IMR-90 (cell line): ENCODE results near the gene NACC2. TPM values are rescaled to one million over a fixed set of nuclear protein-coding genes. Genes with fewer than 3 reads are reported as not detected.

Experiments used
- ATAC-seq: fragments of 200-7000 bp; cut with Tn5 transposase; 2 replicates; pipeline ENCODE4 v1.9.1; 2020; ENCODE audit warnings: low read depth, mild to moderate bottlenecking, moderate library complexity
- BruUV-seq: library from RNA; stranded (reverse); fragments of 400-500 nt; replicated peaks from 2 replicates; lab custom pipeline; 2021; lab: Mats Ljungman, UMichigan
- CTCF ChIA-PET: fragments of 300-600 bp; formaldehyde crosslinking; extraction: SDS; loops from one replicate; lab custom pipeline; 2021; ENCODE audit warnings: antibody characterized with exemption; lab: Yijun Ruan, JAX
- POLR2A ChIA-PET: fragments of 300-600 bp; sonication (Branson Sonifier 250); formaldehyde crosslinking; loops from one replicate; lab custom pipeline; 2022; ENCODE audit warnings: antibody characterized with exemption; ENCODE audit not compliant: unreplicated experiment; lab: Charles Lee
- DNase-seq: peaks from one replicate; pipeline ENCODE4 v3.0.0; 2013
- H2AFZ ChIP-seq: replicated peaks from 2 replicates; pipeline ENCODE3; 2013; ENCODE audit warnings: low read length, mild to moderate bottlenecking; ENCODE audit not compliant: poor library complexity
- H2AK5ac ChIP-seq: 2 replicates; pipeline ENCODE4 v1.6.1; 2013; ENCODE audit warnings: low read depth, low read length, inconsistent platforms
- H2AK9ac ChIP-seq: replicated peaks from 2 replicates; pipeline ENCODE3; 2013; ENCODE audit warnings: mild to moderate bottlenecking, low read depth, low read length, moderate library complexity; ENCODE audit not compliant: poor library complexity
- H2BK120ac ChIP-seq: 2 replicates; pipeline ENCODE4 v1.6.1; 2013; ENCODE audit warnings: low read depth, low read length, inconsistent platforms
- H2BK15ac ChIP-seq: 3 replicates; pipeline ENCODE4 v1.6.1; 2013; ENCODE audit warnings: low read depth, low read length, inconsistent platforms
- H2BK20ac ChIP-seq: 2 replicates; pipeline ENCODE4 v1.6.1; 2013; ENCODE audit warnings: low read depth, mild to moderate bottlenecking, inconsistent platforms, low read length, moderate library complexity
- H2BK5ac ChIP-seq: 2 replicates; pipeline ENCODE4 v1.6.1; 2013; ENCODE audit warnings: mild to moderate bottlenecking, low read depth, low read length, inconsistent platforms; ENCODE audit not compliant: poor library complexity, severe bottlenecking
- H3K14ac ChIP-seq: replicated peaks from 2 replicates; pipeline ENCODE4 v1.6.1; 2013; ENCODE audit warnings: low read depth, low read length, inconsistent platforms
- H3K18ac ChIP-seq: 2 replicates; pipeline ENCODE4 v1.6.1; 2013; ENCODE audit warnings: low read depth, low read length, control low read depth
- H3K23ac ChIP-seq: 2 replicates; pipeline ENCODE4 v1.6.1; 2013; ENCODE audit warnings: low read depth, low read length, inconsistent platforms
- H3K27ac ChIP-seq: 2 replicates; pipeline ENCODE4 v1.5.1; 2013; ENCODE audit warnings: mild to moderate bottlenecking, control low read depth, low read length; ENCODE audit not compliant: insufficient read depth
- H3K27me3 ChIP-seq: 2 replicates; pipeline ENCODE4 v1.6.1; 2013; ENCODE audit warnings: low read length; ENCODE audit not compliant: control insufficient read depth, insufficient read depth
- H3K36me3 ChIP-seq: 2 replicates; pipeline ENCODE4 v1.6.1; 2013; ENCODE audit warnings: low read length, mixed read lengths; ENCODE audit not compliant: control insufficient read depth, insufficient read depth
- H3K4ac ChIP-seq: 2 replicates; pipeline ENCODE4 v1.6.1; 2013; ENCODE audit warnings: low read depth, low read length, inconsistent platforms
- H3K4me1 ChIP-seq: 2 replicates; pipeline ENCODE4 v1.6.1; 2013; ENCODE audit warnings: low read length, mixed read lengths; ENCODE audit not compliant: control insufficient read depth, insufficient read depth
- H3K4me2 ChIP-seq: 2 replicates; pipeline ENCODE4 v1.6.1; 2013; ENCODE audit warnings: low read depth, mild to moderate bottlenecking, control low read depth, low read length, moderate library complexity
- H3K4me3 ChIP-seq: 2 replicates; pipeline ENCODE4 v1.5.1; 2013; ENCODE audit warnings: low read depth, mild to moderate bottlenecking, control low read depth, low read length, moderate library complexity; ENCODE audit not compliant: insufficient read depth
- H3K56ac ChIP-seq: 2 replicates; pipeline ENCODE4 v1.6.1; 2013; ENCODE audit warnings: low read length, inconsistent platforms; ENCODE audit not compliant: insufficient read depth; ENCODE audit errors: extremely low read depth
- H3K79me1 ChIP-seq, 2 experiments: 2 replicates each; pipeline ENCODE4 v1.6.1; 2013; ENCODE audit warnings: low read length in 2 of 2, inconsistent platforms in 1 of 2, low read depth in 1 of 2
- H3K9ac ChIP-seq: 2 replicates; pipeline ENCODE4 v1.6.1; 2013; ENCODE audit warnings: low read depth, low read length, control low read depth
- H3K9me1 ChIP-seq: 2 replicates; pipeline ENCODE4 v1.6.1; 2013; ENCODE audit warnings: low read length, inconsistent platforms; ENCODE audit not compliant: insufficient read depth
- H3K9me3 ChIP-seq: 2 replicates; pipeline ENCODE4 v1.6.1; 2013; ENCODE audit warnings: low read length; ENCODE audit not compliant: control insufficient read depth, insufficient read depth
- H4K20me1 ChIP-seq: 2 replicates; pipeline ENCODE4 v1.6.1; 2013; ENCODE audit warnings: low read length, inconsistent platforms; ENCODE audit not compliant: insufficient read depth
- H4K5ac ChIP-seq: 2 replicates; pipeline ENCODE4 v1.6.1; 2013; ENCODE audit warnings: mild to moderate bottlenecking, low read depth, low read length, control low read depth
- H4K8ac ChIP-seq, 2 experiments: 2 replicates each; pipeline ENCODE4 v1.6.1; 2013; ENCODE audit warnings: low read depth in 2 of 2, low read length in 2 of 2, control low read depth in 1 of 2, inconsistent platforms in 1 of 2
- H4K91ac ChIP-seq: 2 replicates; pipeline ENCODE4 v1.6.1; 2013; ENCODE audit warnings: low read depth, low read length, inconsistent platforms; ENCODE audit not compliant: insufficient read depth
- BHLHE40 ChIP-seq: fragments of 150-350 bp; IDR thresholded peaks from 2 replicates; pipeline ENCODE4 v1.6.1; 2016; ENCODE audit warnings: mild to moderate bottlenecking, low read depth, low read length
- CEBPB ChIP-seq: IDR thresholded peaks from 2 replicates; pipeline ENCODE4 v1.6.1; 2012; ENCODE audit warnings: low read depth, low read length, improper control_type of control experiment
- CHD1 ChIP-seq: IDR thresholded peaks from 2 replicates; pipeline ENCODE4 v1.6.1; 2012; ENCODE audit warnings: low read depth, low read length, improper control_type of control experiment
- CTCF ChIP-seq: conservative IDR thresholded peaks from 2 replicates; pipeline ENCODE4 v1.5.1; 2012; ENCODE audit warnings: mild to moderate bottlenecking, low read depth, low read length, improper control_type of control experiment
- ELK1 ChIP-seq: fragments of 150-350 bp; IDR thresholded peaks from 2 replicates; pipeline ENCODE4 v1.6.1; 2016; ENCODE audit warnings: low read depth, mild to moderate bottlenecking, low read length, moderate library complexity, borderline replicate concordance
- FOS ChIP-seq: fragments of 150-350 bp; IDR thresholded peaks from 2 replicates; pipeline ENCODE4 v1.6.1; 2016; ENCODE audit warnings: low read depth, low read length
- MAFK ChIP-seq: IDR thresholded peaks from 2 replicates; pipeline ENCODE4 v1.6.1; 2012; ENCODE audit warnings: low read depth, low read length, improper control_type of control experiment
- MAZ ChIP-seq: IDR thresholded peaks from 2 replicates; pipeline ENCODE4 v1.6.1; 2012; ENCODE audit warnings: low read depth, mild to moderate bottlenecking, low read length, improper control_type of control experiment, moderate library complexity, borderline replicate concordance
- NFE2L2 ChIP-seq: fragments of 150-350 bp; IDR thresholded peaks from 2 replicates; pipeline ENCODE4 v1.6.1; 2016; ENCODE audit warnings: low read depth, mild to moderate bottlenecking, low read length
- POLR2A ChIP-seq: IDR thresholded peaks from 2 replicates; pipeline ENCODE4 v1.6.1; 2012; ENCODE audit warnings: mild to moderate bottlenecking, low read depth, low read length
- RAD21 ChIP-seq: IDR thresholded peaks from 2 replicates; pipeline ENCODE4 v1.6.1; 2012; ENCODE audit warnings: low read length, improper control_type of control experiment
- RCOR1 ChIP-seq: IDR thresholded peaks from 2 replicates; pipeline ENCODE4 v1.6.1; 2012; ENCODE audit warnings: mild to moderate bottlenecking, low read length, improper control_type of control experiment; ENCODE audit not compliant: insufficient replicate concordance
- RFX5 ChIP-seq: IDR thresholded peaks from 2 replicates; pipeline ENCODE4 v1.8.0; 2012; ENCODE audit warnings: low read depth, mild to moderate bottlenecking, low read length, moderate library complexity
- SMC3 ChIP-seq: fragments of 150-350 bp; IDR thresholded peaks from 2 replicates; pipeline ENCODE4 v1.6.1; 2016; ENCODE audit warnings: low read depth, mild to moderate bottlenecking, antibody characterized with exemption, low read length, moderate library complexity
- USF2 ChIP-seq: fragments of 150-350 bp; IDR thresholded peaks from 2 replicates; pipeline ENCODE4 v1.6.1; 2017; ENCODE audit warnings: mild to moderate bottlenecking, antibody characterized with exemption, low read length, low read depth
- WGBS, 2 experiments: methylation state at CpG; one replicate each; pipeline versions ENCODE4 v1.1.5 to v1.1.7; 2013; ENCODE audit warnings: missing lambda C conversion rate in 2 of 2; ENCODE audit not compliant: insufficient read length in 1 of 2; ENCODE audit errors: extremely low coverage in 2 of 2; 5-methylcytosine and 5-hydroxymethylcytosine counted together
- dilution Hi-C: fragments of 300-500 bp; cut with HindIII; formaldehyde crosslinking; loops from one replicate; pipeline ENCODE4 v1.14.3; 2018; ENCODE audit warnings: low sequenced_read_pairs; ENCODE audit not compliant: unreplicated experiment
- in situ Hi-C: fragments of 300-500 bp; cut with MboI; formaldehyde crosslinking; loops from 3 replicates; pipeline ENCODE4 v1.14.3; 2019; ENCODE audit warnings: low sequenced_read_pairs, inconsistent platforms, mixed read lengths
- intact Hi-C: fragments of 100-400 bp; cut with micrococcal nuclease; formaldehyde crosslinking; loops from 2 replicates; pipeline ENCODE4 v1.10.0; 2022
- polyA plus RNA-seq, 3 experiments: library from polyadenylated mRNA; depleted of rRNA; stranded (reverse); fragments of >200 nt; gene quantifications; 2 replicates each; pipeline ENCODE4 v1.2.3, GENCODE V29; 2012; ENCODE audit warnings: low replicate concordance in 1 of 3
- total RNA-seq: library from RNA; depleted of rRNA; stranded (reverse); fragments of >200 nt; gene quantifications from 2 replicates; pipeline ENCODE4 v1.2.3, GENCODE V29; 2012

NACC2 gene
- total and polyA plus RNA-seq, 2 of the 4 experiments (the other 2 are of a cell fraction), result 7.9 to 19.0 TPM

- Histone ChIP-seq H3K23ac (no peak overlapping the region), H4K91ac (no peak overlapping the region), H3K9ac (no peak overlapping the region), H2BK20ac (no peak overlapping the region), H2AK5ac (no peak overlapping the region), H4K5ac (no peak overlapping the region), H3K4me2 (no peak overlapping the region), H3K27me3 (no peaks in the 10 kb centered on the region), H2AFZ (no peak overlapping the region), H3K36me3 (peaks cover 8% of the 10 kb centered on the region; the same call in 1 of the 2 replicates), H3K56ac (no peak overlapping the region), H2BK15ac (no peak overlapping the region), H4K20me1 (peaks cover 91% of the 10 kb centered on the region), H3K18ac (no peak overlapping the region), H2BK120ac (no peak overlapping the region), H3K14ac (no peak overlapping the region), H3K79me1 (peaks cover 3 to 70% of the 10 kb centered on the region in 2 experiments; a peak in 3 of 4 replicates), H3K9me1 (peaks cover 5% of the 10 kb centered on the region), H3K4me3 (no peak overlapping the region), H2BK5ac (no peak overlapping the region), H3K27ac (no peak overlapping the region), H4K8ac (no peak overlapping the region), H2AK9ac (no peak overlapping the region), H3K4me1 (peaks cover 18% of the 10 kb centered on the region), H3K4ac (no peak overlapping the region), H3K9me3 (no peaks in the 10 kb centered on the region)
- intact Hi-C loops (loop anchor here (1.0 kb wide), 1 partner anchor 34 kb away; no protein-coding TSS in a partner anchor), in situ Hi-C loops (no loop called here), dilution Hi-C loops (no loop called here)
- DNase-seq (no peak), ATAC-seq (no peak)
- ChIA-PET POLR2A (interaction anchor here (0.6 kb wide), 1 partner anchor 35 kb away, joined by 3 read pairs; no protein-coding TSS in a partner anchor), CTCF (interaction anchor here (0.6 to 1.9 kb wide), 6 partner anchors 17 to 609 kb away, joined by 3 to 6 read pairs (median 4); partner anchors contain the start of gene UBAC1)
- 69% methylated on average over 4 of the region's 22 CpGs; no CpG with 5 or more reads in 1 of the 2 experiments for WGBS, 2 experiments
- BruUV-seq, result no TSS peak
- TF ChIP-seq FOS (no peak), USF2 (no peak), RAD21 (no peak), CEBPB (no peak), SMC3 (no peak), CTCF (no peak), RCOR1 (no peak), POLR2A (no peak), CHD1 (no peak), NFE2L2 (no peak), MAFK (no peak), RFX5 (no peak), MAZ (no peak), BHLHE40 (no peak), ELK1 (no peak)
These were observed 6.0 kb downstream of the NACC2 start for GRCh38 chr9:136088939-136089696.
